Mononuclear cell (primary cell): Measurements from ENCODE around the gene SPON1. TPM values are rescaled to one million over a fixed set of nuclear protein-coding genes. Genes with fewer than 3 reads are reported as not detected.

Experiments
- H3K27me3 ChIP-seq: 2 replicates; pipeline ENCODE4 v1.6.0; 2011; ENCODE audit warnings: low read length, control low read depth; ENCODE audit not compliant: insufficient read depth
- H3K4me1 ChIP-seq: 2 replicates; pipeline ENCODE4 v1.5.1; 2011; ENCODE audit warnings: mild to moderate bottlenecking, low read length, control low read depth; ENCODE audit not compliant: insufficient read depth
- H3K4me3 ChIP-seq: 2 replicates; pipeline ENCODE4 v1.5.1; 2011; ENCODE audit warnings: mild to moderate bottlenecking, low read length, moderate library complexity
- H3K9me3 ChIP-seq: 2 replicates; pipeline ENCODE4 v1.5.1; 2011; ENCODE audit warnings: low read depth, mild to moderate bottlenecking, control low read depth, low read length
- total RNA-seq: library from RNA; depleted of rRNA; stranded (reverse); fragments of >200 nt; gene quantifications from one replicate; pipeline ENCODE4 v1.2.3, GENCODE V29; 2012

The SPON1 gene
- total RNA-seq, 1 donor, result 0.94 TPM

GRCh38 chr11:14300661-14301304 lies 338.3 kb downstream of the SPON1 start:
- no peaks in the 10 kb centered on the region for H3K27me3 ChIP-seq
- H3K4me1 ChIP-seq, result peaks cover 31% of the 10 kb centered on the region
- H3K9me3 ChIP-seq, result no peaks in the 10 kb centered on the region

GRCh38 chr11:14304601-14305000 lies 342.1 kb downstream of the SPON1 start:
- no peaks in the 10 kb centered on the region for H3K27me3 ChIP-seq
- peaks cover 41% of the 10 kb centered on the region for H3K4me1 ChIP-seq
- no peaks in the 10 kb centered on the region for H3K9me3 ChIP-seq
- no peak overlapping the region for H3K4me3 ChIP-seq

More at GRCh38 chr11:14300661-14301304, 338.3 kb downstream of the SPON1 start:
- no peak overlapping the region for H3K4me3 ChIP-seq

- H3K9me3 ChIP-seq, result no peaks in the 10 kb centered on the region
- H3K4me3 ChIP-seq, result no peak overlapping the region
- H3K27me3 ChIP-seq, result no peaks in the 10 kb centered on the region
- peaks cover 38% of the 10 kb centered on the region for H3K4me1 ChIP-seq
Observed at GRCh38 chr11:14305649-14306048, 343.1 kb downstream of the SPON1 start.

GRCh38 chr11:14306481-14306880 lies 344.0 kb downstream of the SPON1 start:
- H3K4me1 ChIP-seq, result peaks cover 38% of the 10 kb centered on the region
- no peaks in the 10 kb centered on the region for H3K27me3 ChIP-seq
- no peak overlapping the region for H3K4me3 ChIP-seq
- no peaks in the 10 kb centered on the region for H3K9me3 ChIP-seq

GRCh38 chr11:14308114-14308896 lies 345.8 kb downstream of the SPON1 start:
- no peaks in the 10 kb centered on the region for H3K27me3 ChIP-seq
- no peak overlapping the region for H3K4me3 ChIP-seq
- H3K9me3 ChIP-seq, result no peaks in the 10 kb centered on the region
- peaks cover 37% of the 10 kb centered on the region for H3K4me1 ChIP-seq

GRCh38 chr11:14308897-14309387 lies 346.4 kb downstream of the SPON1 start:
- Histone ChIP-seq H3K4me3 (no peak overlapping the region), H3K27me3 (no peaks in the 10 kb centered on the region), H3K4me1 (peaks cover 38% of the 10 kb centered on the region), H3K9me3 (no peaks in the 10 kb centered on the region)

- Histone ChIP-seq H3K9me3 (no peaks in the 10 kb centered on the region), H3K27me3 (no peaks in the 10 kb centered on the region), H3K4me1 (peaks cover 35% of the 10 kb centered on the region), H3K4me3 (no peak overlapping the region)
Observed at GRCh38 chr11:14309425-14310192, 347.1 kb downstream of the SPON1 start.

- H3K27me3 ChIP-seq, result no peaks in the 10 kb centered on the region
- no peak overlapping the region for H3K4me3 ChIP-seq
- peaks cover 38% of the 10 kb centered on the region for H3K4me1 ChIP-seq
- H3K9me3 ChIP-seq, result no peaks in the 10 kb centered on the region
Observed at GRCh38 chr11:14310679-14311078, 348.2 kb downstream of the SPON1 start.

GRCh38 chr11:14312736-14313438 lies 350.4 kb downstream of the SPON1 start:
- H3K9me3 ChIP-seq, result no peaks in the 10 kb centered on the region
- no peak overlapping the region for H3K4me3 ChIP-seq
- H3K4me1 ChIP-seq, result peaks cover 45% of the 10 kb centered on the region
- H3K27me3 ChIP-seq, result no peaks in the 10 kb centered on the region

- no peak overlapping the region for H3K4me3 ChIP-seq
- H3K4me1 ChIP-seq, result peaks cover 55% of the 10 kb centered on the region
- no peaks in the 10 kb centered on the region for H3K9me3 ChIP-seq
- no peaks in the 10 kb centered on the region for H3K27me3 ChIP-seq
Observed at GRCh38 chr11:14314127-14314526, 351.6 kb downstream of the SPON1 start.

- Histone ChIP-seq H3K9me3 (no peaks in the 10 kb centered on the region), H3K4me1 (peaks cover 52% of the 10 kb centered on the region), H3K4me3 (no peak overlapping the region), H3K27me3 (no peaks in the 10 kb centered on the region)
Observed at GRCh38 chr11:14315130-14315529, 352.6 kb downstream of the SPON1 start.
